HG02763 (cell line): Measurements from ENCODE around the gene FXYD2.

Experiments
- ATAC-seq: cut with Tn5 transposase; IDR thresholded peaks from one replicate; pipeline ENCODE4 v1.9.1; 2021; ENCODE audit warnings: mild to moderate bottlenecking, moderate library complexity; ENCODE audit not compliant: unreplicated experiment

FXYD2 gene

GRCh38 chr11:117770061-117770460 lies 54.5 kb downstream of the FXYD2 start:
- ATAC-seq, result no peak
